Progenitor cell of endocrine pancreas (in vitro differentiated cells): ENCODE results near the gene ZNF598. TPM values are rescaled to one million over a fixed set of nuclear protein-coding genes. Genes with fewer than 3 reads are reported as not detected.

Source experiments
- DNase-seq: peaks from one replicate; pipeline ENCODE4 v3.0.0; 2021; ENCODE audit warnings: low spot score; ENCODE audit not compliant: unreplicated experiment
- H3K27ac Mint-ChIP-seq: 2 replicates; pipeline ENCODE4 v1.8.0; 2021; ENCODE audit warnings: mild to moderate bottlenecking, moderate library complexity, mixed read lengths
- H3K27me3 Mint-ChIP-seq: 2 replicates; pipeline ENCODE4 v1.8.0; 2021; ENCODE audit warnings: mixed read lengths
- H3K36me3 Mint-ChIP-seq: 2 replicates; pipeline ENCODE4 v1.8.0; 2022; ENCODE audit warnings: mixed read lengths; ENCODE audit not compliant: insufficient read depth
- H3K4me1 Mint-ChIP-seq: 2 replicates; pipeline ENCODE4 v1.8.0; 2021; ENCODE audit warnings: low read depth, mixed read lengths
- H3K4me3 Mint-ChIP-seq: 2 replicates; pipeline ENCODE4 v1.8.0; 2021; ENCODE audit warnings: low read depth, mild to moderate bottlenecking, moderate library complexity, mixed read lengths
- H3K9me3 Mint-ChIP-seq: 2 replicates; pipeline ENCODE4 v1.8.0; 2021; ENCODE audit warnings: low read depth, mixed read lengths
- total RNA-seq: library from RNA; stranded (reverse); gene quantifications from 2 replicates; pipeline ENCODE4 v1.2.1, GENCODE V29; 2021
- TF ChIP-seq, protein P1 (sequence below): fragments of 200-600 bp; sonication (generic); IDR thresholded peaks from one replicate; pipeline ENCODE4 v1.5.0; 2021; ENCODE audit warnings: antibody characterized with exemption, mild to moderate bottlenecking; ENCODE audit not compliant: unreplicated experiment

Gene ZNF598
- total RNA-seq, 1 donor from 2014 or later: 41.5 TPM

DNA sequence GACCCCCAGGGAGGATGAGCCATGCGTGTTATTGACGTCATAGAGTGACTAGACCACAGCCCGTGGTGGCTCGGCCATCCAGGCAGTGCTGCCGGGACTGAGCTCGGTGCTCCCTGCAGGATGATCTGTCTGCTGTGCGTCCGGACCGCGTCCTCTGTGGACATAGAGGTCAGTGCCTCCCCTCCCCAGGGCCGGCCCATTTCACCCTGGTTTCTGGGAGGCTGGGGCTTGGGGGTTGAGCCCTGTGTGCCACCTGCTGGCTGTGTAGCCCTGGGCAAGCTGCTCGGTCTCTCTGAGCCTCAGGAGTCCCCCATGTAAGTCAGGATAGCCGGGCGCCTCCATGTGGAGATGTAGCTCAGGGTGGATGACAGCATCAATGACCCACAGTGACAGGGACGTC, 46.5 kb upstream of the ZNF598 start:
- no peak overlapping the region for H3K27ac Mint-ChIP-seq
- H3K9me3 Mint-ChIP-seq: no peaks in the 10 kb centered on the region
- H3K4me3 Mint-ChIP-seq: no peak overlapping the region

DNA sequence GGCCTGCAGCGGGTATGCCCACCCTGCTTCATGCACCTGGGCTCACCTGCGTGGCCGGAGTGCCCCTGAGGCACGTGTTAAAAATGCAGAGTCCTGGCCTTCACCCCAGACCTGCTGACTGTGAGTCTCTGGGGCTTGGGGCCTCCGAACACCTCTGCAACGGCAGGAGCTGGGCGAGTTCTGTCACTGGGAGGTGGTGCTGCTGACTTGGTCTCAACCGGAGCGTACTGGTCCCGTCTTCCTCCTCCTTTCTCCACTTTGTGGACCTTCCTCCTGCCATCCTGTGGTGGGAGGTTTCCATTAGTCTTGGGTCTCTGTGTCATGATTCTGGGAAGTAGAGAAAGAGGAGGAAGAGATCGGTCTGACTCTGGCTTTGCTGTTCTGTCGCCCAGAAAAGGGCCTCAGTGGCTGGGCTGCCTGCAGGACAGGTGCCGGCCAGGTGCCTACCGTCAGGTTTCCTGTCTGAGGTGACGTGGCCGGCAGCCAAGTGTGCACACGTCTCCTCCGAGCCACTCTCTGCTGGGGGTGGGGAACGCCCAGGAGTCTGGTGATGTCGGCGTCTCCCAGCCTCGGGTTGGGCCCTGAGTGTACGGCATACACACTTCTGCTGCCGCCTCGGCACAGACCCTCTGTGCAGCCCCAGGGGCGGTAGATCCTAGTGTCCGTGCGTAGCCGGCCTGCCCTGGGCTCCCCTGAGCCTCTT, 45.1 kb upstream of the ZNF598 start:
- H3K27me3 Mint-ChIP-seq: no peaks in the 10 kb centered on the region
- no peak overlapping the region for H3K27ac Mint-ChIP-seq
- no peaks in the 10 kb centered on the region for H3K9me3 Mint-ChIP-seq
- no peak overlapping the region for H3K4me3 Mint-ChIP-seq
- no peaks in the 10 kb centered on the region for H3K4me1 Mint-ChIP-seq
- DNase-seq: no peak
- peaks cover 6% of the 10 kb centered on the region for H3K36me3 Mint-ChIP-seq
- TF ChIP-seq, protein P1, sequence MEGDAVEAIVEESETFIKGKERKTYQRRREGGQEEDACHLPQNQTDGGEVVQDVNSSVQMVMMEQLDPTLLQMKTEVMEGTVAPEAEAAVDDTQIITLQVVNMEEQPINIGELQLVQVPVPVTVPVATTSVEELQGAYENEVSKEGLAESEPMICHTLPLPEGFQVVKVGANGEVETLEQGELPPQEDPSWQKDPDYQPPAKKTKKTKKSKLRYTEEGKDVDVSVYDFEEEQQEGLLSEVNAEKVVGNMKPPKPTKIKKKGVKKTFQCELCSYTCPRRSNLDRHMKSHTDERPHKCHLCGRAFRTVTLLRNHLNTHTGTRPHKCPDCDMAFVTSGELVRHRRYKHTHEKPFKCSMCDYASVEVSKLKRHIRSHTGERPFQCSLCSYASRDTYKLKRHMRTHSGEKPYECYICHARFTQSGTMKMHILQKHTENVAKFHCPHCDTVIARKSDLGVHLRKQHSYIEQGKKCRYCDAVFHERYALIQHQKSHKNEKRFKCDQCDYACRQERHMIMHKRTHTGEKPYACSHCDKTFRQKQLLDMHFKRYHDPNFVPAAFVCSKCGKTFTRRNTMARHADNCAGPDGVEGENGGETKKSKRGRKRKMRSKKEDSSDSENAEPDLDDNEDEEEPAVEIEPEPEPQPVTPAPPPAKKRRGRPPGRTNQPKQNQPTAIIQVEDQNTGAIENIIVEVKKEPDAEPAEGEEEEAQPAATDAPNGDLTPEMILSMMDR: no peak

More for the DNA sequence above, 46.5 kb upstream of the ZNF598 start:
- TF ChIP-seq, protein P1: no peak
- DNase-seq: no peak
- Mint-ChIP-seq H3K36me3 (peaks cover 6% of the 10 kb centered on the region), H3K4me1 (no peaks in the 10 kb centered on the region), H3K27me3 (no peaks in the 10 kb centered on the region)

DNA sequence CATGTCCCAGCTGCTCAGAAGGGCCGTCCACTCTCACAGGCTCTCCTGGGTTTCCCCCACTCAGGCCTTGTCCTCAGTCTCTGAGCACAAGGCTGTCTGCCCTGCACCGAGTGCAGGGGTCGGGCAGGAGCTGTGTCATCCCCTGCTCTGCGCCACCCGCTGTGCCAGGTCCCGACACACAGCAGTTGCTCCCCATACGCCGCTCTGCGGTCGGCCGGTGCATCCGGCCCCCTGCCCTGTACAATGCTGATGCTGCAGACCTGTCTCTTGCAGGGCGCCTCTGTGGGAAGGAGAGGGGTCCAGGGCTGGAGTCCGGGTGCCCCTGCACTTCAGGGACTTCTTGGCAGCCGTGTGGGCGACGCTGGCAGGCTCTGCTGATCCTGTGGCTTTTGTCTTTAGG, 44.3 kb upstream of the ZNF598 start:
- TF ChIP-seq, protein P1: no peak
- Mint-ChIP-seq H3K9me3 (no peaks in the 10 kb centered on the region), H3K27me3 (no peaks in the 10 kb centered on the region), H3K36me3 (peaks cover 6% of the 10 kb centered on the region), H3K27ac (no peak overlapping the region), H3K4me3 (no peak overlapping the region), H3K4me1 (no peaks in the 10 kb centered on the region)
- no peak for DNase-seq

DNA sequence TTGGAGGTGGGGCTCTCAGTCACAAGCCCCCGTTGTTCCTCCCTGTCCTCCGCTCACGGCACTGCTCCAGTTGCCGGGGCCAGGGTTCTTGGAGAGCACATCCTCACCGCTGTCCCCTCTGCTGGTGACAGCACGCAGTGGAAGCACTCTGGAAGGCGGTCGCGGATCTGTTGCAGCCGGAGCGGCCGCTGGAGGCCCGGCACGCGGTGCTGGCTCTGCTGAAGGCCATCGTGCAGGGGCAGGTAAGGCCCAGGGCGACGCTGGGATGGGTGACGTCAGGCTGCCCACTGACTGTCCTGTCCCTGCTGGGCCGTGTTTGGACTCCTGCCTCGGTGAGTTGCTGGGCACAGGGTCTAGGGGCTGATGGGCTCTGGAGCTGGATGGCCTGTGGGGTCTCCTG, 43.6 kb upstream of the ZNF598 start:
- peaks cover 6% of the 10 kb centered on the region for H3K4me1 Mint-ChIP-seq
- H3K4me3 Mint-ChIP-seq: no peak overlapping the region
- H3K9me3 Mint-ChIP-seq: no peaks in the 10 kb centered on the region
- no peak overlapping the region for H3K27ac Mint-ChIP-seq
- H3K36me3 Mint-ChIP-seq: peaks cover 2% of the 10 kb centered on the region
- H3K27me3 Mint-ChIP-seq: no peaks in the 10 kb centered on the region
- no peak for DNase-seq
- TF ChIP-seq, protein P1: no peak

DNA sequence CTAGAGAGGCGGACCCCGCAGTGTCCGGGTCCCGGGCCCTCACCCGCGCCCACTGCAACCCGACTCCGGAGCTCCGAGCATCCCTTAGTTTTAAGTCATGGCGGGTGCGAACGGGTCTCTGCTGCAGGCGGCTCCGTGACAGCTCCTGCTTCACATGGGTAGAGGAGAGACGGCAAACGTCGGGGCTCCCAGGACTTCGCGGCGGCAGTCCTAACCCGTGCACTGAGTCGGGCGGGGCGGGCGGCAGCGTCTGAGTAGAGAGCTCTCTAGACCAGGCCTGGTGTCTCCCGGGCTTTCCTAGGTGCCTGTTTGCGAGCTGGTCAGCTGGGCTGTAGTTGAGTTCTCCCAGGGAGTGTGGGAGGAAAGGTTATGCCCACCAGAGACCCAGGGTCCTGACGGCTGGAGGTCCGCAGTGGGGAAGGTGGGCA, 38.5 kb upstream of the ZNF598 start:
- no peak for DNase-seq
- peaks cover 11% of the 10 kb centered on the region for H3K4me1 Mint-ChIP-seq
- no peaks in the 10 kb centered on the region for H3K27me3 Mint-ChIP-seq
- H3K27ac Mint-ChIP-seq: peak overlapping the region; percentile 74
- peak overlapping the region; percentile 88 for H3K4me3 Mint-ChIP-seq
- peaks cover under 1% of the 10 kb centered on the region for H3K36me3 Mint-ChIP-seq
- H3K9me3 Mint-ChIP-seq: no peaks in the 10 kb centered on the region
- TF ChIP-seq, protein P1: no peak
